Neural cell (in vitro differentiated cells): Measurements from ENCODE around the gene ATP5PF.

Source experiments
- EP300 ChIP-seq: fragments of 450-650 bp; conservative IDR thresholded peaks from 2 replicates; pipeline ENCODE4 v1.6.1; 2014; ENCODE audit warnings: antibody characterized with exemption, mild to moderate bottlenecking, moderate library complexity; ENCODE audit not compliant: poor library complexity, severe bottlenecking
- EZH2 ChIP-seq: fragments of 200-600, 300-800 bp; shearing (Covaris generic), sonication (generic); IDR thresholded peaks from 2 replicates; pipeline ENCODE4 v1.6.1; 2014; ENCODE audit warnings: antibody characterized with exemption, low read length, borderline replicate concordance, mild to moderate bottlenecking; ENCODE audit not compliant: insufficient read depth, poor library complexity, severe bottlenecking
- MXI1 ChIP-seq: fragments of 450-650 bp; conservative IDR thresholded peaks from 2 replicates; pipeline ENCODE4 v1.6.1; 2014; ENCODE audit warnings: antibody characterized with exemption, mild to moderate bottlenecking; ENCODE audit not compliant: poor library complexity, severe bottlenecking
- POLR2AphosphoS5 ChIP-seq: IDR thresholded peaks from 2 replicates; pipeline ENCODE4 v1.6.1; 2012
- RAD21 ChIP-seq: fragments of 450-650 bp; conservative IDR thresholded peaks from 2 replicates; pipeline ENCODE4 v1.6.1; 2014; ENCODE audit warnings: antibody characterized with exemption, mild to moderate bottlenecking, moderate library complexity
- SMC3 ChIP-seq: fragments of 450-650 bp; conservative IDR thresholded peaks from 2 replicates; pipeline ENCODE4 v1.6.1; 2014; ENCODE audit warnings: antibody characterized with exemption, mild to moderate bottlenecking, moderate library complexity; ENCODE audit not compliant: poor library complexity
- TAF1 ChIP-seq: IDR thresholded peaks from 2 replicates; pipeline ENCODE4 v1.6.1; 2012; ENCODE audit warnings: low read depth
- TF ChIP-seq, protein P1 (sequence below): fragments of 450-650 bp; IDR thresholded peaks from 2 replicates; pipeline ENCODE4 v1.5.1; 2014; ENCODE audit warnings: antibody characterized with exemption, mild to moderate bottlenecking, moderate library complexity; ENCODE audit not compliant: poor library complexity, severe bottlenecking
- TF ChIP-seq, protein P2 (sequence below): IDR thresholded peaks from 2 replicates; pipeline ENCODE4 v1.6.1; 2012; ENCODE audit warnings: borderline replicate concordance

DNA sequence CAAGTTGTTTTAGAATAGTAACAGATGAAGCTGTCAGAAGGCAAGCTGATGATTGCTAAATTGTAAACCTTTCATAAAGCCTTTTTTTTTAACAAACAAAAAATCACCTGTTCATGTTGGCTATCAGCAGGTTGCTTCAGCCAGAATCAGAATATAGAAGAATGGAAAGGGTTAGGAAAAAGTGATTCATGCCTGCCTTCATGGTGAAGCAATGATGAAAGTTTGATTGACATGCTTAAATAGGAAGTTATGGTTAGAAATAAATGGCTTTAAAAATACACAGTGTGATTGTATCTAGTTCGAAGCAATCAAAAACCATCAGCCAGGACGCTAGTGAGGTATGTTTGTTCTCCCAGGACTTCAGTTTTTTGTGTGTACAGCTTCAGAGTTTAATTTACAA lies 38.0 kb upstream of the ATP5PF start:
- TF ChIP-seq, protein P1, sequence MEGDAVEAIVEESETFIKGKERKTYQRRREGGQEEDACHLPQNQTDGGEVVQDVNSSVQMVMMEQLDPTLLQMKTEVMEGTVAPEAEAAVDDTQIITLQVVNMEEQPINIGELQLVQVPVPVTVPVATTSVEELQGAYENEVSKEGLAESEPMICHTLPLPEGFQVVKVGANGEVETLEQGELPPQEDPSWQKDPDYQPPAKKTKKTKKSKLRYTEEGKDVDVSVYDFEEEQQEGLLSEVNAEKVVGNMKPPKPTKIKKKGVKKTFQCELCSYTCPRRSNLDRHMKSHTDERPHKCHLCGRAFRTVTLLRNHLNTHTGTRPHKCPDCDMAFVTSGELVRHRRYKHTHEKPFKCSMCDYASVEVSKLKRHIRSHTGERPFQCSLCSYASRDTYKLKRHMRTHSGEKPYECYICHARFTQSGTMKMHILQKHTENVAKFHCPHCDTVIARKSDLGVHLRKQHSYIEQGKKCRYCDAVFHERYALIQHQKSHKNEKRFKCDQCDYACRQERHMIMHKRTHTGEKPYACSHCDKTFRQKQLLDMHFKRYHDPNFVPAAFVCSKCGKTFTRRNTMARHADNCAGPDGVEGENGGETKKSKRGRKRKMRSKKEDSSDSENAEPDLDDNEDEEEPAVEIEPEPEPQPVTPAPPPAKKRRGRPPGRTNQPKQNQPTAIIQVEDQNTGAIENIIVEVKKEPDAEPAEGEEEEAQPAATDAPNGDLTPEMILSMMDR: no peak
- TF ChIP-seq POLR2AphosphoS5 (no peak), TAF1 (no peak), EP300 (no peak), SMC3 (no peak), EZH2 (no peak), MXI1 (no peak), RAD21 (no peak)
- TF ChIP-seq, protein P2, sequence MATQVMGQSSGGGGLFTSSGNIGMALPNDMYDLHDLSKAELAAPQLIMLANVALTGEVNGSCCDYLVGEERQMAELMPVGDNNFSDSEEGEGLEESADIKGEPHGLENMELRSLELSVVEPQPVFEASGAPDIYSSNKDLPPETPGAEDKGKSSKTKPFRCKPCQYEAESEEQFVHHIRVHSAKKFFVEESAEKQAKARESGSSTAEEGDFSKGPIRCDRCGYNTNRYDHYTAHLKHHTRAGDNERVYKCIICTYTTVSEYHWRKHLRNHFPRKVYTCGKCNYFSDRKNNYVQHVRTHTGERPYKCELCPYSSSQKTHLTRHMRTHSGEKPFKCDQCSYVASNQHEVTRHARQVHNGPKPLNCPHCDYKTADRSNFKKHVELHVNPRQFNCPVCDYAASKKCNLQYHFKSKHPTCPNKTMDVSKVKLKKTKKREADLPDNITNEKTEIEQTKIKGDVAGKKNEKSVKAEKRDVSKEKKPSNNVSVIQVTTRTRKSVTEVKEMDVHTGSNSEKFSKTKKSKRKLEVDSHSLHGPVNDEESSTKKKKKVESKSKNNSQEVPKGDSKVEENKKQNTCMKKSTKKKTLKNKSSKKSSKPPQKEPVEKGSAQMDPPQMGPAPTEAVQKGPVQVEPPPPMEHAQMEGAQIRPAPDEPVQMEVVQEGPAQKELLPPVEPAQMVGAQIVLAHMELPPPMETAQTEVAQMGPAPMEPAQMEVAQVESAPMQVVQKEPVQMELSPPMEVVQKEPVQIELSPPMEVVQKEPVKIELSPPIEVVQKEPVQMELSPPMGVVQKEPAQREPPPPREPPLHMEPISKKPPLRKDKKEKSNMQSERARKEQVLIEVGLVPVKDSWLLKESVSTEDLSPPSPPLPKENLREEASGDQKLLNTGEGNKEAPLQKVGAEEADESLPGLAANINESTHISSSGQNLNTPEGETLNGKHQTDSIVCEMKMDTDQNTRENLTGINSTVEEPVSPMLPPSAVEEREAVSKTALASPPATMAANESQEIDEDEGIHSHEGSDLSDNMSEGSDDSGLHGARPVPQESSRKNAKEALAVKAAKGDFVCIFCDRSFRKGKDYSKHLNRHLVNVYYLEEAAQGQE: no peak
